Esophagus squamous epithelium (tissue), 5 donors: Measurements from ENCODE around the gene CEP55. TPM values are rescaled to one million over a fixed set of nuclear protein-coding genes. Genes with fewer than 3 reads are reported as not detected.

ENCODE experiments used
- DNase-seq: peaks from one replicate; lab custom pipeline; 2025; lab: John Stamatoyannopoulos, UW
- H3K27ac ChIP-seq, 4 donors: fragments of 200-600 bp; sonication (generic); one replicate each; pipeline ENCODE4 v1.5.1; 2016 to 2019; ENCODE audit warnings: mild to moderate bottlenecking in 1 of 4
- H3K27me3 ChIP-seq, 4 donors: fragments of 200-600 bp; sonication (generic); 1 replicate in 3 of 4; 2 replicates in 1 of 4; pipeline versions ENCODE4 v1.5.1 to v1.6.0; 2017 to 2021; ENCODE audit warnings: antibody characterized with exemption in 1 of 4
- H3K36me3 ChIP-seq, 3 donors: fragments of 200-600 bp; sonication (generic); one replicate each; pipeline ENCODE4 v1.5.1; 2016 to 2019
- H3K4me1 ChIP-seq, 3 donors: fragments of 200-600 bp; sonication (generic); one replicate each; pipeline ENCODE4 v1.5.1; 2017 to 2019
- H3K4me3 ChIP-seq, 4 donors: fragments of 200-600 bp; sonication (generic); 1 replicate in 3 of 4; 2 replicates in 1 of 4; pipeline ENCODE4 v1.5.1; 2016 to 2019; ENCODE audit warnings: mild to moderate bottlenecking in 2 of 4, moderate library complexity in 1 of 4
- H3K9me3 ChIP-seq, 3 donors: fragments of 200-600 bp; sonication (generic); one replicate each; pipeline ENCODE4 v1.5.1; 2016 to 2019
- CTCF ChIP-seq, 6 experiments: fragments of 450-650 bp in 4 of 6; fragments of 200-600 bp in 2 of 6; sonication (generic) in 2 of 6; IDR thresholded peaks; one replicate each; pipeline ENCODE4 v1.5.1; 2016 to 2019; ENCODE audit warnings: antibody characterized with exemption in 6 of 6, mild to moderate bottlenecking in 4 of 6, moderate library complexity in 4 of 6
- POLR2A ChIP-seq, 4 donors: fragments of 450-650 bp; IDR thresholded peaks; one replicate each; pipeline ENCODE4 v1.6.1; 2017; ENCODE audit warnings: antibody characterized with exemption in 4 of 4, mild to moderate bottlenecking in 4 of 4, moderate library complexity in 3 of 4
- WGBS, 2 donors: methylation state at CpG; one replicate each; pipeline ENCODE4 v1.1.5; 2018; 5-methylcytosine and 5-hydroxymethylcytosine counted together
- intact Hi-C: fragments of 100-400 bp; cut with DNase I; formaldehyde crosslinking; loops from one replicate; pipeline ENCODE4 v1.15.0; 2022
- total RNA-seq, 4 donors: library from RNA; depleted of rRNA; stranded (reverse); fragments of >200 nt; gene quantifications; one replicate each; pipeline ENCODE4 v1.1.0, GENCODE V29; 2016
- donor health status: DM: yes; HTN: yes; CAD: no.

CEP55 gene
- total RNA-seq, 4 donors from 2014 or later = 6.7 to 23.7 (median 14.4) TPM

- H3K9me3 ChIP-seq = no peaks in the 10 kb centered on the region
- TF ChIP-seq POLR2A (IDR thresholded peaks at IDR 0.05) (no peak), CTCF (IDR thresholded peaks at IDR 0.05) (no peak)
- H3K4me3 ChIP-seq = no peak overlapping the region
- intact Hi-C loops = no loop called here
- no peak overlapping the region for H3K27ac ChIP-seq
- no peak for DNase-seq
- no peaks in the 10 kb centered on the region for H3K36me3 ChIP-seq
- H3K27me3 ChIP-seq = peaks cover 0 to 3% (median 0%) of the 10 kb centered on the region in 4 donors
- H3K4me1 ChIP-seq = peaks cover 0 to 2% (median 0%) of the 10 kb centered on the region in 3 donors
Observed at GRCh38 chr10:93547522-93547921, 51.1 kb downstream of the CEP55 start.

GRCh38 chr10:93548376-93549071 lies 52.1 kb downstream of the CEP55 start:
- Histone ChIP-seq H3K4me3 (no peak overlapping the region), H3K9me3 (no peaks in the 10 kb centered on the region), H3K27ac (no peak overlapping the region), H3K4me1 (no peaks in the 10 kb centered on the region), H3K27me3 (peaks cover 0 to 3% (median 0%) of the 10 kb centered on the region in 4 donors), H3K36me3 (no peaks in the 10 kb centered on the region)
- TF ChIP-seq POLR2A (IDR thresholded peaks at IDR 0.05) = no peak
- no peak for TF ChIP-seq CTCF (IDR thresholded peaks at IDR 0.05)
- 55 to 65% methylated on average over 5 of the region's 5 CpGs for WGBS, 2 donors
- DNase-seq = no peak
- intact Hi-C loops = no loop called here

- TF ChIP-seq CTCF (IDR thresholded peaks at IDR 0.05) (no peak), POLR2A (IDR thresholded peaks at IDR 0.05) (no peak)
- intact Hi-C loops = no loop called here
- Histone ChIP-seq H3K36me3 (no peaks in the 10 kb centered on the region), H3K4me3 (no peak overlapping the region), H3K27ac (no peak overlapping the region), H3K27me3 (no peaks in the 10 kb centered on the region), H3K4me1 (no peaks in the 10 kb centered on the region), H3K9me3 (no peaks in the 10 kb centered on the region)
- no peak for DNase-seq
- WGBS, 2 donors = 76 to 77% methylated on average over 4 of the region's 4 CpGs
Observed at GRCh38 chr10:93550606-93551005, 54.2 kb downstream of the CEP55 start.

GRCh38 chr10:93552780-93553179 lies 56.4 kb downstream of the CEP55 start:
- 96 to 100% methylated on average over 2 to 3 of the region's 3 CpGs for WGBS, 2 donors
- Histone ChIP-seq H3K4me3 (no peak overlapping the region), H3K4me1 (no peaks in the 10 kb centered on the region), H3K27me3 (no peaks in the 10 kb centered on the region), H3K9me3 (no peaks in the 10 kb centered on the region), H3K27ac (no peak overlapping the region), H3K36me3 (no peaks in the 10 kb centered on the region)
- DNase-seq = no peak
- intact Hi-C loops = no loop called here
- TF ChIP-seq CTCF (IDR thresholded peaks at IDR 0.05) = no peak
- TF ChIP-seq POLR2A (IDR thresholded peaks at IDR 0.05) = no peak

- TF ChIP-seq POLR2A (IDR thresholded peaks at IDR 0.05) (no peak), CTCF (IDR thresholded peaks at IDR 0.05) (no peak)
- intact Hi-C loops = no loop called here
- H3K27ac ChIP-seq = no peak overlapping the region
- H3K36me3 ChIP-seq = no peaks in the 10 kb centered on the region
- no peaks in the 10 kb centered on the region for H3K27me3 ChIP-seq
- WGBS, 2 donors = 82 to 99% methylated on average over 8 of the region's 8 CpGs
- no peak for DNase-seq
- H3K9me3 ChIP-seq = no peaks in the 10 kb centered on the region
- no peak overlapping the region for H3K4me3 ChIP-seq
- H3K4me1 ChIP-seq = no peaks in the 10 kb centered on the region
Observed at GRCh38 chr10:93553482-93554315, 57.3 kb downstream of the CEP55 start.
